SK-N-SH treated with all-trans-retinoic acid at 6 μM for 48 hours (cell line): ENCODE results near the gene ASF1A.

ENCODE experiments used
- ATAC-seq: fragments of 200-7000 bp; cut with Tn5 transposase; 3 replicates; pipeline ENCODE4 v1.9.1; 2020; ENCODE audit warnings: mild to moderate bottlenecking, moderate library complexity
- ARNTL ChIP-seq: fragments of 450-650 bp; formaldehyde crosslinking; IDR thresholded peaks from 2 replicates; pipeline ENCODE4 v1.5.0; 2020; ENCODE audit warnings: low read depth, mild to moderate bottlenecking, moderate library complexity, borderline replicate concordance
- BACH2 ChIP-seq: fragments of 250-450 bp; sonication (Bioruptor Pico); IDR thresholded peaks from 2 replicates; pipeline ENCODE4 v1.9.0; 2021; ENCODE audit warnings: mild to moderate bottlenecking, borderline replicate concordance
- CSDC2 ChIP-seq: fragments of 250-450 bp; sonication (Bioruptor Pico); IDR thresholded peaks from 2 replicates; pipeline ENCODE4 v1.5.0; 2020; ENCODE audit warnings: mild to moderate bottlenecking, moderate library complexity
- ESRRG ChIP-seq: fragments of 250-450 bp; sonication (Bioruptor Pico); IDR thresholded peaks from 2 replicates; pipeline ENCODE4 v1.6.1; 2021; ENCODE audit warnings: mild to moderate bottlenecking
- GLIS3 ChIP-seq: fragments of 250-450 bp; sonication (Bioruptor Pico); IDR thresholded peaks from 2 replicates; pipeline ENCODE4 v1.5.0; 2020; ENCODE audit warnings: mild to moderate bottlenecking, moderate library complexity
- ISL1 ChIP-seq: fragments of 250-450 bp; sonication (Bioruptor Pico); IDR thresholded peaks from 2 replicates; pipeline ENCODE4 v2.1.2; 2022; ENCODE audit warnings: mild to moderate bottlenecking, moderate library complexity
- OSR1 ChIP-seq: fragments of 250-450 bp; sonication (Bioruptor Pico); IDR thresholded peaks from 2 replicates; pipeline ENCODE4 v1.8.0; 2022; ENCODE audit warnings: moderate library complexity, mild to moderate bottlenecking, inconsistent platforms
- RARB ChIP-seq: fragments of 250-450 bp; sonication (Bioruptor Pico); IDR thresholded peaks from 2 replicates; pipeline ENCODE4 v1.8.0; 2021; ENCODE audit warnings: mild to moderate bottlenecking, moderate library complexity
- SNAI2 ChIP-seq: fragments of 250-450 bp; sonication (Bioruptor Pico); IDR thresholded peaks from 2 replicates; pipeline ENCODE4 v1.5.0; 2020; ENCODE audit warnings: mild to moderate bottlenecking, moderate library complexity
- TCF4 ChIP-seq: fragments of 250-450 bp; sonication (Bioruptor Pico); IDR thresholded peaks from 2 replicates; pipeline ENCODE4 v1.8.0; 2021; ENCODE audit warnings: mild to moderate bottlenecking, moderate library complexity, borderline replicate concordance
- ZC3H10 ChIP-seq: fragments of 250-450 bp; sonication (Bioruptor Pico); IDR thresholded peaks from 2 replicates; pipeline ENCODE4 v1.5.1; 2021; ENCODE audit warnings: mild to moderate bottlenecking, moderate library complexity
- ZFP3 ChIP-seq: fragments of 250-450 bp; sonication (Bioruptor Pico); IDR thresholded peaks from 2 replicates; pipeline ENCODE4 v1.5.0; 2020; ENCODE audit warnings: mild to moderate bottlenecking, moderate library complexity
- ZFP30 ChIP-seq: fragments of 450-650 bp; formaldehyde crosslinking; IDR thresholded peaks from 2 replicates; pipeline ENCODE4 v1.5.0; 2022; ENCODE audit warnings: mild to moderate bottlenecking, moderate library complexity
- ZNF565 ChIP-seq: fragments of 450-650 bp; formaldehyde crosslinking; conservative IDR thresholded peaks from 2 replicates; pipeline ENCODE4 v1.5.0; 2020; ENCODE audit warnings: low read depth, mild to moderate bottlenecking, moderate library complexity
- ZNF70 ChIP-seq: fragments of 450-650 bp; formaldehyde crosslinking; IDR thresholded peaks from 2 replicates; pipeline ENCODE4 v1.5.0; 2020; ENCODE audit warnings: mild to moderate bottlenecking, moderate library complexity
- ZNF8 ChIP-seq: fragments of 450-650 bp; formaldehyde crosslinking; IDR thresholded peaks from 2 replicates; pipeline ENCODE4 v1.5.0; 2020; ENCODE audit warnings: mild to moderate bottlenecking, moderate library complexity
- TF ChIP-seq, protein P1 (sequence below): fragments of 250-450 bp; sonication (Bioruptor Pico); IDR thresholded peaks from 2 replicates; pipeline ENCODE4 v1.5.1; 2021; ENCODE audit warnings: mild to moderate bottlenecking, moderate library complexity
- TF ChIP-seq, protein P2 (sequence below): fragments of 250-450 bp; sonication (Bioruptor Pico); IDR thresholded peaks from 2 replicates; pipeline ENCODE4 v1.5.0; 2020; ENCODE audit warnings: mild to moderate bottlenecking, moderate library complexity
- TF ChIP-seq, protein P3 (sequence below): fragments of 250-450 bp; sonication (Bioruptor Pico); IDR thresholded peaks from 2 replicates; pipeline ENCODE4 v1.8.0; 2021; ENCODE audit warnings: low read depth, mild to moderate bottlenecking, moderate library complexity, borderline replicate concordance
- TF ChIP-seq, protein P4 (sequence below): fragments of 250-450 bp; sonication (Bioruptor Pico); IDR thresholded peaks from 2 replicates; pipeline ENCODE4 v1.5.1; 2020; ENCODE audit warnings: low read depth, mild to moderate bottlenecking, moderate library complexity
- TF ChIP-seq, protein P5 (sequence below): fragments of 250-450 bp; sonication (Bioruptor Pico); IDR thresholded peaks from 2 replicates; pipeline ENCODE4 v1.8.0; 2020; ENCODE audit warnings: mild to moderate bottlenecking, moderate library complexity, borderline replicate concordance

The ASF1A gene

DNA sequence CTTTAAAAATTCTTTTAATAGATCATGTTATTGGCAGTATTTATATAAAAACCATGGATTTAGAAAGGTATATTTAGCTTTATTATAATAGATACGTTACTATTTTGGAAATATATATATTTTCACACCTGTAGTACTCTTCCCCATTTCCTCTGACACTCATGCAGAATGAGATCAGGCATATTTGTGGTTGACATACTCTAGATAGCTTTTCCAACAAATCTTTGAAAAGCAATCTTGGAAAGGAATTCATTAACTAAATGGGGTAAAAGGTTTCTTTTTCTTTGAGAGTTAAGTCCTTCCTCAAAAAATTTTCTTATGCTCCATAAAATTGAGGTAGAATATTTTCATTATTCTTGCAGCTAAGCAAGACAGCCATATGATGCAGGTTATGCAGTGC lies 14.5 kb downstream of the ASF1A start:
- TF ChIP-seq ISL1 (CRISPR knock-in tag) (no peak), RARB (no peak), ZFP30 (no peak), ZFP3 (CRISPR knock-in tag) (no peak), ZNF70 (CRISPR knock-in tag) (no peak), SNAI2 (CRISPR knock-in tag) (no peak), CSDC2 (CRISPR knock-in tag) (no peak), GLIS3 (CRISPR knock-in tag) (no peak)
- TF ChIP-seq, protein P1, sequence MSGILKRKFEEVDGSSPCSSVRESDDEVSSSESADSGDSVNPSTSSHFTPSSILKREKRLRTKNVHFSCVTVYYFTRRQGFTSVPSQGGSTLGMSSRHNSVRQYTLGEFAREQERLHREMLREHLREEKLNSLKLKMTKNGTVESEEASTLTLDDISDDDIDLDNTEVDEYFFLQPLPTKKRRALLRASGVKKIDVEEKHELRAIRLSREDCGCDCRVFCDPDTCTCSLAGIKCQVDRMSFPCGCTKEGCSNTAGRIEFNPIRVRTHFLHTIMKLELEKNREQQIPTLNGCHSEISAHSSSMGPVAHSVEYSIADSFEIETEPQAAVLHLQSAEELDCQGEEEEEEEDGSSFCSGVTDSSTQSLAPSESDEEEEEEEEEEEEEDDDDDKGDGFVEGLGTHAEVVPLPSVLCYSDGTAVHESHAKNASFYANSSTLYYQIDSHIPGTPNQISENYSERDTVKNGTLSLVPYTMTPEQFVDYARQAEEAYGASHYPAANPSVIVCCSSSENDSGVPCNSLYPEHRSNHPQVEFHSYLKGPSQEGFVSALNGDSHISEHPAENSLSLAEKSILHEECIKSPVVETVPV (CRISPR knock-in tag), result no peak
- no peak for ATAC-seq

DNA sequence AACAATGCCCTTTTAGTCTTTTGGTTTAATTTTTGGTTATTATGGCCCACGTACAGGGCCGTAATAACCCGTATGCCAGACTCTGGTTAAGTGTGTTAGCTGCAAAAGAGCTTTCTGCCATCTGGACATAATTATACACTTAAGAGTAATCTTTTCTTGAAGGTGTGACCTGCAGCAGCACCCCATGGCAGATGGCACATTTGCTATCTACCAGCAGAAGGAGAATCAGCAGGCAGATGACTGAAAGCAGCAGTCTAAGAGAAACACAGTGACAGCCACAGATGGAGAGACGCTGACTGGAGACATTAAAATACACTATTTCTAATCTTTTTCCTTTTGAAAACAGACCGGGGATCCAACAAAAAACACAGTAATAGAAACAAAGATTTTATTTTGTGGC lies 18.7 kb downstream of the ASF1A start:
- TF ChIP-seq ZNF8, result no peak
- no peak for ATAC-seq

DNA sequence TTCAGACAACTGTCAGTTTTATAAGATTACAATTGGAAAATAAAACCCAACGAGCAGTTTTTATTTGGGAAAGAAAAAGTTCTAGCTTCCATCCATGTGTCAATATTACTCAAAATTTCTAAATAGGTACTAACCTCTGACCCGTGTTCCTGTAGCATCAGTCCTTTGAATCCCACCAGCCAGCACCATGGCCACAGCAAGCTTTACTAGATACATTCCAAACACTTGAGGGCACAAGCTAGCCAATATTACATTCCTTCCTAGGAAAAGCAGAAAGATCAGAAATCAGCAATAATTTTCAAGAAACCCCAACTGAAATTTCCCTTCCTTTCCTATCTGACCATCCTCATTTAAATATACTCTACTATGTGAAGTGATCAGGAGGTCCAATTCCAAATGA lies 19.2 kb downstream of the ASF1A start:
- no peak for ATAC-seq
- TF ChIP-seq ZNF70 (CRISPR knock-in tag), result no peak
- TF ChIP-seq, protein P1 (CRISPR knock-in tag), result no peak
- no peak for TF ChIP-seq BACH2 (CRISPR knock-in tag)
- TF ChIP-seq OSR1 (CRISPR knock-in tag), result no peak
- TF ChIP-seq ISL1 (CRISPR knock-in tag), result no peak
- no peak for TF ChIP-seq ZNF565 (CRISPR knock-in tag)
- TF ChIP-seq, protein P2, sequence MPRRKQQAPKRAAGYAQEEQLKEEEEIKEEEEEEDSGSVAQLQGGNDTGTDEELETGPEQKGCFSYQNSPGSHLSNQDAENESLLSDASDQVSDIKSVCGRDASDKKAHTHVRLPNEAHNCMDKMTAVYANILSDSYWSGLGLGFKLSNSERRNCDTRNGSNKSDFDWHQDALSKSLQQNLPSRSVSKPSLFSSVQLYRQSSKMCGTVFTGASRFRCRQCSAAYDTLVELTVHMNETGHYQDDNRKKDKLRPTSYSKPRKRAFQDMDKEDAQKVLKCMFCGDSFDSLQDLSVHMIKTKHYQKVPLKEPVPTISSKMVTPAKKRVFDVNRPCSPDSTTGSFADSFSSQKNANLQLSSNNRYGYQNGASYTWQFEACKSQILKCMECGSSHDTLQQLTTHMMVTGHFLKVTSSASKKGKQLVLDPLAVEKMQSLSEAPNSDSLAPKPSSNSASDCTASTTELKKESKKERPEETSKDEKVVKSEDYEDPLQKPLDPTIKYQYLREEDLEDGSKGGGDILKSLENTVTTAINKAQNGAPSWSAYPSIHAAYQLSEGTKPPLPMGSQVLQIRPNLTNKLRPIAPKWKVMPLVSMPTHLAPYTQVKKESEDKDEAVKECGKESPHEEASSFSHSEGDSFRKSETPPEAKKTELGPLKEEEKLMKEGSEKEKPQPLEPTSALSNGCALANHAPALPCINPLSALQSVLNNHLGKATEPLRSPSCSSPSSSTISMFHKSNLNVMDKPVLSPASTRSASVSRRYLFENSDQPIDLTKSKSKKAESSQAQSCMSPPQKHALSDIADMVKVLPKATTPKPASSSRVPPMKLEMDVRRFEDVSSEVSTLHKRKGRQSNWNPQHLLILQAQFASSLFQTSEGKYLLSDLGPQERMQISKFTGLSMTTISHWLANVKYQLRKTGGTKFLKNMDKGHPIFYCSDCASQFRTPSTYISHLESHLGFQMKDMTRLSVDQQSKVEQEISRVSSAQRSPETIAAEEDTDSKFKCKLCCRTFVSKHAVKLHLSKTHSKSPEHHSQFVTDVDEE, result no peak
- no peak for TF ChIP-seq TCF4
- no peak for TF ChIP-seq CSDC2 (CRISPR knock-in tag)
- TF ChIP-seq GLIS3 (CRISPR knock-in tag), result no peak
- no peak for TF ChIP-seq ZC3H10
- no peak for TF ChIP-seq ARNTL (CRISPR knock-in tag)
- TF ChIP-seq, protein P3, sequence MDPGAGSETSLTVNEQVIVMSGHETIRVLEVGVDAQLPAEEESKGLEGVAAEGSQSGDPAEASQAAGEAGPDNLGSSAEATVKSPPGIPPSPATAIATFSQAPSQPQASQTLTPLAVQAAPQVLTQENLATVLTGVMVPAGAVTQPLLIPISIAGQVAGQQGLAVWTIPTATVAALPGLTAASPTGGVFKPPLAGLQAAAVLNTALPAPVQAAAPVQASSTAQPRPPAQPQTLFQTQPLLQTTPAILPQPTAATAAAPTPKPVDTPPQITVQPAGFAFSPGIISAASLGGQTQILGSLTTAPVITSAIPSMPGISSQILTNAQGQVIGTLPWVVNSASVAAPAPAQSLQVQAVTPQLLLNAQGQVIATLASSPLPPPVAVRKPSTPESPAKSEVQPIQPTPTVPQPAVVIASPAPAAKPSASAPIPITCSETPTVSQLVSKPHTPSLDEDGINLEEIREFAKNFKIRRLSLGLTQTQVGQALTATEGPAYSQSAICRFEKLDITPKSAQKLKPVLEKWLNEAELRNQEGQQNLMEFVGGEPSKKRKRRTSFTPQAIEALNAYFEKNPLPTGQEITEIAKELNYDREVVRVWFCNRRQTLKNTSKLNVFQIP (CRISPR knock-in tag), result no peak
- TF ChIP-seq, protein P4, sequence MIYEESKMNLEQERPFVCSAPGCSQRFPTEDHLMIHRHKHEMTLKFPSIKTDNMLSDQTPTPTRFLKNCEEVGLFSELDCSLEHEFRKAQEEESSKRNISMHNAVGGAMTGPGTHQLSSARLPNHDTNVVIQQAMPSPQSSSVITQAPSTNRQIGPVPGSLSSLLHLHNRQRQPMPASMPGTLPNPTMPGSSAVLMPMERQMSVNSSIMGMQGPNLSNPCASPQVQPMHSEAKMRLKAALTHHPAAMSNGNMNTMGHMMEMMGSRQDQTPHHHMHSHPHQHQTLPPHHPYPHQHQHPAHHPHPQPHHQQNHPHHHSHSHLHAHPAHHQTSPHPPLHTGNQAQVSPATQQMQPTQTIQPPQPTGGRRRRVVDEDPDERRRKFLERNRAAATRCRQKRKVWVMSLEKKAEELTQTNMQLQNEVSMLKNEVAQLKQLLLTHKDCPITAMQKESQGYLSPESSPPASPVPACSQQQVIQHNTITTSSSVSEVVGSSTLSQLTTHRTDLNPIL (CRISPR knock-in tag), result no peak
- TF ChIP-seq, protein P5, sequence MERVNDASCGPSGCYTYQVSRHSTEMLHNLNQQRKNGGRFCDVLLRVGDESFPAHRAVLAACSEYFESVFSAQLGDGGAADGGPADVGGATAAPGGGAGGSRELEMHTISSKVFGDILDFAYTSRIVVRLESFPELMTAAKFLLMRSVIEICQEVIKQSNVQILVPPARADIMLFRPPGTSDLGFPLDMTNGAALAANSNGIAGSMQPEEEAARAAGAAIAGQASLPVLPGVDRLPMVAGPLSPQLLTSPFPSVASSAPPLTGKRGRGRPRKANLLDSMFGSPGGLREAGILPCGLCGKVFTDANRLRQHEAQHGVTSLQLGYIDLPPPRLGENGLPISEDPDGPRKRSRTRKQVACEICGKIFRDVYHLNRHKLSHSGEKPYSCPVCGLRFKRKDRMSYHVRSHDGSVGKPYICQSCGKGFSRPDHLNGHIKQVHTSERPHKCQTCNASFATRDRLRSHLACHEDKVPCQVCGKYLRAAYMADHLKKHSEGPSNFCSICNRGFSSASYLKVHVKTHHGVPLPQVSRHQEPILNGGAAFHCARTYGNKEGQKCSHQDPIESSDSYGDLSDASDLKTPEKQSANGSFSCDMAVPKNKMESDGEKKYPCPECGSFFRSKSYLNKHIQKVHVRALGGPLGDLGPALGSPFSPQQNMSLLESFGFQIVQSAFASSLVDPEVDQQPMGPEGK (CRISPR knock-in tag), result no peak
- TF ChIP-seq ESRRG (CRISPR knock-in tag), result no peak
- TF ChIP-seq, all 23 proteins: peak for 0
